H9 (cell line): ENCODE data around the gene TNPO1. TPM values are rescaled to one million over a fixed set of nuclear protein-coding genes. Genes with fewer than 3 reads are reported as not detected.

Source experiments
- DNase-seq: peaks from one replicate; pipeline ENCODE4 v3.0.0-alpha.2; 2017
- H2AFZ ChIP-seq: one replicate; pipeline ENCODE4 v1.6.1; 2013; ENCODE audit warnings: mild to moderate bottlenecking, low read length, control low read depth, moderate library complexity
- H2AK5ac ChIP-seq: 2 replicates; pipeline ENCODE4 v1.6.1; 2013; ENCODE audit warnings: low read length, control low read depth, mixed read lengths; ENCODE audit not compliant: insufficient read length
- H2BK120ac ChIP-seq: one replicate; pipeline ENCODE4 v1.6.1; 2013; ENCODE audit warnings: low read depth, mild to moderate bottlenecking, low read length, control low read depth, inconsistent platforms; ENCODE audit not compliant: poor library complexity, severe bottlenecking
- H2BK12ac ChIP-seq: 2 replicates; pipeline ENCODE4 v1.6.1; 2013; ENCODE audit warnings: low read length, control low read depth, mixed read lengths, low read depth; ENCODE audit not compliant: insufficient read length
- H2BK15ac ChIP-seq: 2 replicates; pipeline ENCODE4 v1.6.1; 2013; ENCODE audit warnings: low read depth, low read length, control low read depth
- H2BK20ac ChIP-seq: one replicate; pipeline ENCODE4 v1.6.1; 2013; ENCODE audit warnings: low read depth, mild to moderate bottlenecking, low read length, control low read depth, inconsistent platforms; ENCODE audit not compliant: poor library complexity, severe bottlenecking
- H2BK5ac ChIP-seq: 2 replicates; pipeline ENCODE4 v1.6.1; 2013; ENCODE audit warnings: low read length, control low read depth, mixed read lengths; ENCODE audit not compliant: insufficient read length
- H3K14ac ChIP-seq: 2 replicates; pipeline ENCODE4 v1.6.1; 2013; ENCODE audit warnings: low read length, control low read depth; ENCODE audit not compliant: insufficient read depth
- H3K18ac ChIP-seq: 2 replicates; pipeline ENCODE4 v1.6.1; 2013; ENCODE audit warnings: low read depth, mild to moderate bottlenecking, mixed read lengths, low read length, control low read depth; ENCODE audit not compliant: insufficient read length
- H3K23ac ChIP-seq: 2 replicates; pipeline ENCODE4 v1.6.1; 2013; ENCODE audit warnings: low read length, control low read depth, mixed read lengths, low read depth; ENCODE audit not compliant: insufficient read length
- H3K23me2 ChIP-seq: 2 replicates; pipeline ENCODE4 v1.6.1; 2013; ENCODE audit warnings: low read depth, mild to moderate bottlenecking, mixed read lengths, low read length, control low read depth; ENCODE audit not compliant: insufficient read length, poor library complexity, severe bottlenecking
- H3K27ac ChIP-seq: 2 replicates; pipeline ENCODE4 v1.5.1; 2013; ENCODE audit warnings: low read length, control low read depth, mixed read lengths, low read depth; ENCODE audit not compliant: insufficient read length
- H3K27me3 ChIP-seq: 2 replicates; pipeline ENCODE4 v1.6.1; 2013; ENCODE audit warnings: low read length, control low read depth, inconsistent platforms; ENCODE audit not compliant: insufficient read depth
- H3K4ac ChIP-seq: 2 replicates; pipeline ENCODE4 v1.6.1; 2013; ENCODE audit warnings: low read depth, mild to moderate bottlenecking, control low read depth, inconsistent platforms, low read length, moderate library complexity
- H3K4me1 ChIP-seq: 2 replicates; pipeline ENCODE4 v1.6.1; 2013; ENCODE audit warnings: low read length, control low read depth, inconsistent platforms; ENCODE audit not compliant: insufficient read depth
- H3K4me2 ChIP-seq: 2 replicates; pipeline ENCODE4 v1.6.1; 2013; ENCODE audit warnings: low read length, control low read depth, mixed read lengths; ENCODE audit not compliant: insufficient read length, insufficient read depth
- H3K56ac ChIP-seq: 2 replicates; pipeline ENCODE4 v1.6.1; 2013; ENCODE audit warnings: low read depth, mild to moderate bottlenecking, mixed read lengths, low read length, control low read depth; ENCODE audit not compliant: insufficient read length
- H3K79me1 ChIP-seq: 2 replicates; pipeline ENCODE4 v1.6.1; 2013; ENCODE audit warnings: low read depth, mild to moderate bottlenecking, moderate library complexity, low read length, control low read depth, inconsistent platforms; ENCODE audit not compliant: insufficient read depth, poor library complexity, severe bottlenecking
- H3K79me2 ChIP-seq: 2 replicates; pipeline ENCODE4 v1.6.1; 2013; ENCODE audit warnings: low read length, control low read depth, inconsistent platforms; ENCODE audit not compliant: insufficient read depth
- H3K9ac ChIP-seq: 2 replicates; pipeline ENCODE4 v1.6.1; 2013; ENCODE audit warnings: low read length, control low read depth, mixed read lengths; ENCODE audit not compliant: insufficient read length; ENCODE audit errors: extremely low read depth
- H3K9me3 ChIP-seq: one replicate; pipeline ENCODE4 v1.6.1; 2013; ENCODE audit warnings: low read depth, low read length, inconsistent platforms; ENCODE audit not compliant: control insufficient read depth
- H3T11ph ChIP-seq: one replicate; pipeline ENCODE4 v1.6.1; 2013; ENCODE audit warnings: mild to moderate bottlenecking, low read length, control low read depth, inconsistent platforms
- H4K20me1 ChIP-seq: one replicate; pipeline ENCODE4 v1.6.1; 2013; ENCODE audit not compliant: control insufficient read depth, insufficient read length, insufficient read depth
- H4K5ac ChIP-seq: 2 replicates; pipeline ENCODE4 v1.6.1; 2013; ENCODE audit warnings: low read depth, mild to moderate bottlenecking, mixed read lengths, low read length, control low read depth; ENCODE audit not compliant: insufficient read length
- H4K8ac ChIP-seq: replicated peaks from 2 replicates; pipeline ENCODE4 v1.6.1; 2013; ENCODE audit warnings: low read length, control low read depth, mixed read lengths, low read depth; ENCODE audit not compliant: insufficient read length
- H4K91ac ChIP-seq: 2 replicates; pipeline ENCODE4 v1.6.1; 2013; ENCODE audit warnings: low read depth, mild to moderate bottlenecking, moderate library complexity, mixed read lengths, low read length, control low read depth; ENCODE audit not compliant: insufficient read length
- H3K27ac Mint-ChIP-seq, 3 experiments: 2 replicates in 2 of 3; 3 replicates in 1 of 3; pipeline ENCODE4 v1.8.0; 2020 to 2021; ENCODE audit warnings: mixed read lengths in 3 of 3, mild to moderate bottlenecking in 1 of 3, moderate library complexity in 1 of 3
- H3K27me3 Mint-ChIP-seq: 2 replicates; pipeline ENCODE4 v1.8.0; 2021; ENCODE audit warnings: low read depth, mild to moderate bottlenecking, moderate library complexity, mixed read lengths
- H3K36me3 Mint-ChIP-seq, 3 experiments: 2 replicates in 2 of 3; 3 replicates in 1 of 3; pipeline ENCODE4 v1.8.0; 2020 to 2021; ENCODE audit warnings: low read depth in 3 of 3, mixed read lengths in 3 of 3; ENCODE audit not compliant: insufficient read depth in 1 of 3
- H3K4me1 Mint-ChIP-seq, 2 experiments: 2 replicates each; pipeline ENCODE4 v1.8.0; 2020; ENCODE audit warnings: mixed read lengths in 2 of 2
- H3K4me3 Mint-ChIP-seq, 2 experiments: 2 replicates in 1 of 2; 3 replicates in 1 of 2; pipeline ENCODE4 v1.8.0; 2020 to 2021; ENCODE audit warnings: mild to moderate bottlenecking in 2 of 2, mixed read lengths in 2 of 2, moderate library complexity in 1 of 2
- H3K9me3 Mint-ChIP-seq, 2 experiments: 2 replicates in 1 of 2; 3 replicates in 1 of 2; pipeline ENCODE4 v1.8.0; 2020; ENCODE audit warnings: mild to moderate bottlenecking in 2 of 2, mixed read lengths in 2 of 2, moderate library complexity in 1 of 2
- CTCF ChIP-seq: fragments of 200-600 bp; sonication (generic); conservative IDR thresholded peaks from 3 replicates; pipeline ENCODE4 v1.8.0; 2021; ENCODE audit warnings: antibody characterized with exemption, mild to moderate bottlenecking
- WGBS: extraction: QIAGEN DNeasy Blood & Tissue Kit; methylation state at CpG from one replicate; pipeline ENCODE4 v1.1.7; 2013; ENCODE audit warnings: missing lambda C conversion rate, low lambda C conversion rate, mixed read lengths; ENCODE audit not compliant: insufficient read length; ENCODE audit errors: extremely low coverage; 5-methylcytosine and 5-hydroxymethylcytosine counted together
- total RNA-seq: library from RNA; stranded (reverse); gene quantifications from 2 replicates; pipeline ENCODE4 v1.2.1, GENCODE V29; 2021

TNPO1 gene
- total RNA-seq, 1 experiment from 2014 or later, result 164 TPM

- no peaks in the 10 kb centered on the region for H3K79me1 ChIP-seq
- no peak overlapping the region for H2BK120ac ChIP-seq
- no peak overlapping the region for H2BK15ac ChIP-seq
- H3K4me1 Mint-ChIP-seq, result peaks cover 23 to 25% of the 10 kb centered on the region in 2 experiments
- no peak overlapping the region for H3K18ac ChIP-seq
- H4K91ac ChIP-seq, result no peak overlapping the region
- DNase-seq, result no peak
- peak overlapping the region; percentile 86 to 88 for H3K4me3 Mint-ChIP-seq
- H3K27me3 ChIP-seq, result no peaks in the 10 kb centered on the region
- H3K4me1 ChIP-seq, result peaks cover 5% of the 10 kb centered on the region
- H2BK20ac ChIP-seq, result no peak overlapping the region
- no peaks in the 10 kb centered on the region for H3K36me3 Mint-ChIP-seq
- no peak overlapping the region for H4K8ac ChIP-seq
- no peak overlapping the region for H2BK12ac ChIP-seq
- H3K27ac Mint-ChIP-seq, result no peak overlapping the region
- no peak overlapping the region for H3K56ac ChIP-seq
- H3K9me3 ChIP-seq, result no peaks in the 10 kb centered on the region
- no peak overlapping the region for H4K5ac ChIP-seq
- no peak overlapping the region for H3K27ac ChIP-seq
- H2AK5ac ChIP-seq, result no peak overlapping the region
- H4K20me1 ChIP-seq, result no peaks in the 10 kb centered on the region
- H3K9ac ChIP-seq, result no peak overlapping the region
- no peak overlapping the region for H2BK5ac ChIP-seq
- H3K79me2 ChIP-seq, result no peaks in the 10 kb centered on the region; the same call in 1 of the 2 replicates
- no peak overlapping the region for H3T11ph ChIP-seq
- no peak overlapping the region for H3K4ac ChIP-seq
- H3K9me3 Mint-ChIP-seq, result no peaks in the 10 kb centered on the region
- no peak overlapping the region for H2AFZ ChIP-seq
- no peaks in the 10 kb centered on the region; the same call in 1 of the 2 replicates for H3K27me3 Mint-ChIP-seq
- H3K23me2 ChIP-seq, result peaks cover 12% of the 10 kb centered on the region
- H3K23ac ChIP-seq, result no peak overlapping the region
- no peak overlapping the region for H3K4me2 ChIP-seq
- no peak overlapping the region for H3K14ac ChIP-seq
- WGBS, result no CpG with 5 or more reads among the region's 1 CpG
- no peak for TF ChIP-seq CTCF
Measured at GRCh38 chr5:72957337-72957736, 140.9 kb downstream of the TNPO1 start.
